ENCODE measurements around the gene MT1M. TPM values are rescaled to one million over a fixed set of nuclear protein-coding genes. Genes with fewer than 3 reads are reported as not detected.

Gene MT1M
- total and polyA plus RNA-seq, 9 donors: 0.66 to 23.2 (median 7.4) TPM

DNA sequence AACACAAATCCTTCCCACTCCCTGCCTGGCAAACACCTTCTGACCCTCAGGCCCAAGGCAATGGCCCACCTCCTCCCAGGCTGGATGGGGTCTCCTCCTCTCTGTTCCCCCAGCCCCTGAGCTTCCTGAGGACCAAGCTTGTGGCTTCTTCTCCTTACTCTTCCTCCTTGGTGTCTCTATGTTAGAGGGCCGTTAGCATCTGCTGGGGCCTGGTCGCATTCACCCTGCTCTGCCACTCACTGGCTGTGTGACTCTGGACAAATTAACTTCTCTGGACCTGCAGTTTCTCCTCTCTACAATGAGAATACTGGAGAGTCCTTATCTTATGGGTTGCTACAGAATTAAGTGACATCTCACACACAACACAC lies 24.8 kb upstream of the MT1M start:
- intact Hi-C loops (cut with DNase I): loop anchor here in 1 of 4 donors (1.0 to 10.0 kb wide), 4 partner anchors 19 to 697 kb away; partner anchors contain the start of genes MT1X and NLRC5
- WGBS, 3 donors: 79 to 84% (median 82%) methylated on average over 2 of the region's 2 CpGs
- no peak for DNase-seq
- H3K36me3 ChIP-seq: no peaks in the 10 kb centered on the region
- H3K4me3 ChIP-seq: peak overlapping the region; percentile 76
- H3K27me3 ChIP-seq: no peaks in the 10 kb centered on the region
- TF ChIP-seq EP300 (IDR thresholded peaks at IDR 0.05) (no peak), POLR2A (IDR thresholded peaks at IDR 0.05) (no peak)
- TF ChIP-seq, protein P1, sequence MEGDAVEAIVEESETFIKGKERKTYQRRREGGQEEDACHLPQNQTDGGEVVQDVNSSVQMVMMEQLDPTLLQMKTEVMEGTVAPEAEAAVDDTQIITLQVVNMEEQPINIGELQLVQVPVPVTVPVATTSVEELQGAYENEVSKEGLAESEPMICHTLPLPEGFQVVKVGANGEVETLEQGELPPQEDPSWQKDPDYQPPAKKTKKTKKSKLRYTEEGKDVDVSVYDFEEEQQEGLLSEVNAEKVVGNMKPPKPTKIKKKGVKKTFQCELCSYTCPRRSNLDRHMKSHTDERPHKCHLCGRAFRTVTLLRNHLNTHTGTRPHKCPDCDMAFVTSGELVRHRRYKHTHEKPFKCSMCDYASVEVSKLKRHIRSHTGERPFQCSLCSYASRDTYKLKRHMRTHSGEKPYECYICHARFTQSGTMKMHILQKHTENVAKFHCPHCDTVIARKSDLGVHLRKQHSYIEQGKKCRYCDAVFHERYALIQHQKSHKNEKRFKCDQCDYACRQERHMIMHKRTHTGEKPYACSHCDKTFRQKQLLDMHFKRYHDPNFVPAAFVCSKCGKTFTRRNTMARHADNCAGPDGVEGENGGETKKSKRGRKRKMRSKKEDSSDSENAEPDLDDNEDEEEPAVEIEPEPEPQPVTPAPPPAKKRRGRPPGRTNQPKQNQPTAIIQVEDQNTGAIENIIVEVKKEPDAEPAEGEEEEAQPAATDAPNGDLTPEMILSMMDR (IDR thresholded peaks at IDR 0.05): no peak
- H3K4me1 ChIP-seq (ENCODE audit: insufficient read depth): peaks cover 27% of the 10 kb centered on the region
- H3K27ac ChIP-seq: peak overlapping the region; percentile 79 to 81
- H3K9me3 ChIP-seq: no peaks in the 10 kb centered on the region

DNA sequence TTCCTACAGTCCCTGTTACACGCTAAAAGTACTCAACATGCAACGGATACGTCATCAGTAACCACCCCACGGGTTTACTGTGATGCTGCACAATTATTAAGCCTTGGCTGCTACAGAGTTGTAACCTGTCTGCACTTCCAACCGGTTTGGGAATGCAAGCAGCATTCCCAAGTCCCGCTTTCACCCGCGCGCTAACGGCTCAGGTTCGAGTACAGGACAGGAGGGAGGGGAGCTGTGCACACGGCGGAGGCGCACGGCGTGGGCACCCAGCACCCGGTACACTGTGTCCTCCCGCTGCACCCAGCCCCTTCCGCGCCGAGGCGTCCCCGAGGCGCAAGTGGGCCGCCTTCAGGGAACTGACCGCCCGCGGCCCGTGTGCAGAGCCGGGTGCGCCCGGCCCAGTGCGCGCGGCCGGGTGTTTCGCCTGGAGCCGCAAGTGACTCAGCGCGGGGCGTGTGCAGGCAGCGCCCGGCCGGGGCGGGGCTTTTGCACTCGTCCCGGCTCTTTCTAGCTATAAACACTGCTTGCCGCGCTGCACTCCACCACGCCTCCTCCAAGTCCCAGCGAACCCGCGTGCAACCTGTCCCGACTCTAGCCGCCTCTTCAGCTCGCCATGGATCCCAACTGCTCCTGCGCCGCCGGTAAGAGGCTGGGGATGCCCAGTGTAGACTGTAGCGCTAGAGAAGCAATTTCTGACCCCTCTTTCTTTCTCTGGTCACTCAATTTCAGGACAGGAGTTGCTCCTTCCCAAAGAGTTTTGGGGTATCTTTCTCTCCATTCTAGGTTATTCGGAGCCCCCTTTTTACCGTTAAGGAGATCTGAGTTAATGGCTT lies 24.2 kb upstream of the MT1M start, which contains the start of gene MT2A:
Gene MT2A (plus strand): TSS at position 542 of the 833 bp plus-strand sequence. CDS start 72 bp downstream, at position 614.
- Histone ChIP-seq H3K4me1 (ENCODE audit: insufficient read depth) (peaks cover 27% of the 10 kb centered on the region), H3K27ac (peak within 1 kb of the TSS; percentile 79 to 81), H3K27me3 (no peaks in the 10 kb centered on the region), H3K36me3 (no peaks in the 10 kb centered on the region), H3K9me3 (no peaks in the 10 kb centered on the region), H3K4me3 (peak within 1 kb of the TSS; percentile 76)
- TF ChIP-seq, protein P1 (IDR thresholded peaks at IDR 0.05): peak in 1 of 3 donors; percentile 10
- TF ChIP-seq POLR2A (IDR thresholded peaks at IDR 0.05) (peak; percentile 90), EP300 (IDR thresholded peaks at IDR 0.05) (peak; percentile 86)
- WGBS, 3 donors: 6 to 8% (median 7%) methylated on average over 61 to 62 of the region's 62 CpGs
- intact Hi-C loops (cut with DNase I): loop anchor here in 1 of 4 donors (1.0 to 10.0 kb wide), 4 partner anchors 19 to 697 kb away; partner anchors contain the start of genes MT1X and NLRC5
- peak; percentile 90 to 94 (median 90) for DNase-seq

DNA sequence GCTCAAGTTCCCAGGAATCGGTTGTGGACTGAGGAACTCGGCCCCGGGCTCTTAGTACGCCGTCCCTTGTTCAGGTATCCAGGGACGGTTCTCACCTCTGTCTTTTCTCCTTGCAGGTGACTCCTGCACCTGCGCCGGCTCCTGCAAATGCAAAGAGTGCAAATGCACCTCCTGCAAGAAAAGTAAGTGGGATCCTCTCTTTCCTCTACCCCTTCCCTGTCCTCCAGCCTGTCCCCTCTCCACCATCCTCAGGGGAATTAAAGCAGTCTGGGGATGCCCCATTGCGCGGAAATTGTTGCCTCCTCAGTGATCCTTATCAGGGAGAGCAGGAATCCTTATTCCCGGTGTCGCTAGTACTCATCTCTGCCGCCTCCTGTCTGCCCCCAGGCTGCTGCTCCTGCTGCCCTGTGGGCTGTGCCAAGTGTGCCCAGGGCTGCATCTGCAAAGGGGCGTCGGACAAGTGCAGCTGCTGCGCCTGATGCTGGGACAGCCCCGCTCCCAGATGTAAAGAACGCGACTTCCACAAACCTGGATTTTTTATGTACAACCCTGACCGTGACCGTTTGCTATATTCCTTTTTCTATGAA lies 23.5 kb upstream of the MT1M start:
- H3K4me3 ChIP-seq: peak overlapping the region; percentile 76
- peak overlapping the region in 1 of 2 donors; percentile 81 for H3K27ac ChIP-seq
- no peak for DNase-seq
- H3K36me3 ChIP-seq: no peaks in the 10 kb centered on the region
- WGBS, 3 donors: 0 to 1% (median 1%) methylated on average over 20 to 21 of the region's 21 CpGs
- no peaks in the 10 kb centered on the region for H3K9me3 ChIP-seq
- peaks cover 27% of the 10 kb centered on the region for H3K4me1 ChIP-seq (ENCODE audit: insufficient read depth)
- intact Hi-C loops (cut with DNase I): loop anchor here in 1 of 4 donors (1.0 to 10.0 kb wide), 4 partner anchors 18 to 696 kb away; partner anchors contain the start of genes MT1X and NLRC5
- TF ChIP-seq POLR2A (IDR thresholded peaks at IDR 0.05) (no peak), EP300 (IDR thresholded peaks at IDR 0.05) (no peak)
- TF ChIP-seq, protein P1 (IDR thresholded peaks at IDR 0.05): no peak
- no peaks in the 10 kb centered on the region for H3K27me3 ChIP-seq

DNA sequence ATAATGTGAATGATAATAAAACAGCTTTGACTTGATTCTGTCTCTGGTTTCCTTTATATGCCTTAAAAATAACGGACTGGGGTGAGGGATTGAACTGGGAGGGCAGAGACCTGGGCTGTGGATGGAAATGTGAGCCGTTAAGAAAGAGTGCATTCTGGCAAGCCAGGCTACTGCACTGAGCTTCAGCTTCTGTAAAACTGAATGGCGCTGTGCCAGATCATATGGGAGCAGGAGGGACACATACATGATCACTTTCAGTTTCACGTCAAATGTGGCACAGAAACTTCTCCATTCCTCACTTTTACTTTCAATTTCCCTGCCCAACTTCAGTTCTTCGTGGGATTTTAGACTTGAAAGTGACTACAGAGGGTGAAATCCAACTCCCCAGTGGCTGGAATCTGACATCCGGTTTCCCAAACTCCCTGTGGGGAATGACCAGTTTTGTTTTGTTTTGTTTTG lies 23.0 kb upstream of the MT1M start:
- no peaks in the 10 kb centered on the region for H3K36me3 ChIP-seq
- H3K9me3 ChIP-seq: no peaks in the 10 kb centered on the region
- DNase-seq: peak in 3 of 5 donors; percentile 51 to 71 (median 64)
- H3K4me3 ChIP-seq: peak overlapping the region; percentile 76
- H3K27me3 ChIP-seq: no peaks in the 10 kb centered on the region
- WGBS, 3 donors: 0 to 2% (median 0%) methylated on average over 6 of the region's 6 CpGs
- peaks cover 27% of the 10 kb centered on the region for H3K4me1 ChIP-seq (ENCODE audit: insufficient read depth)
- H3K27ac ChIP-seq: peak overlapping the region; percentile 41 to 43
- TF ChIP-seq POLR2A (IDR thresholded peaks at IDR 0.05) (peak; percentile 28), EP300 (IDR thresholded peaks at IDR 0.05) (no peak)
- TF ChIP-seq, protein P1 (IDR thresholded peaks at IDR 0.05): peak in 2 of 3 donors; percentile 7 to 8
- intact Hi-C loops (cut with DNase I): loop anchor here in 1 of 4 donors (2.0 to 10.0 kb wide), 3 partner anchors 17 to 695 kb away; partner anchors contain the start of gene NLRC5
